DMS53 (cell line): ENCODE results near the gene MED16.

Experiments
- DNase-seq: peaks from one replicate; lab custom pipeline; 2025; lab: John Stamatoyannopoulos, UW

The MED16 gene

GRCh38 chr19:892894-893689 is at the start of gene MED16, which contains the start of gene RNU6-9:
TSS of gene MED16 (minus strand) at chr19:893187. CDS start at chr19:891131, 2,056 bp downstream.
TSS of gene RNU6-9 (plus strand) at chr19:893484.
- DNase-seq, result peak; percentile 95

GRCh38 chr19:942133-942645 is 49.2 kb upstream of the MED16 start:
- no peak for DNase-seq

- DNase-seq, result no peak
Measured at GRCh38 chr19:941292-942132, 48.5 kb upstream of the MED16 start.

GRCh38 chr19:940591-941291 is 47.8 kb upstream of the MED16 start:
- DNase-seq, result peak; percentile 78

GRCh38 chr19:939922-940321 is 46.9 kb upstream of the MED16 start:
- DNase-seq, result no peak

- DNase-seq, result no peak
Measured at GRCh38 chr19:939439-939838, 46.5 kb upstream of the MED16 start.

- DNase-seq, result no peak
Measured at GRCh38 chr19:938233-938923, 45.4 kb upstream of the MED16 start.

- peak; percentile 39 for DNase-seq
Measured at GRCh38 chr19:937259-937694, 44.3 kb upstream of the MED16 start.

GRCh38 chr19:936175-936546 is 43.2 kb upstream of the MED16 start:
- DNase-seq, result no peak

- peak; percentile 96 for DNase-seq
Measured at GRCh38 chr19:934865-935479, 42.0 kb upstream of the MED16 start.

GRCh38 chr19:934197-934840 is 41.3 kb upstream of the MED16 start:
- peak; percentile 70 for DNase-seq

GRCh38 chr19:933553-933882 is 40.5 kb upstream of the MED16 start:
- no peak for DNase-seq

GRCh38 chr19:932648-933552 is 39.9 kb upstream of the MED16 start:
- peak; percentile 23 for DNase-seq

GRCh38 chr19:931860-932647 is 39.1 kb upstream of the MED16 start:
- DNase-seq, result no peak

- no peak for DNase-seq
Measured at GRCh38 chr19:929891-930258, 36.9 kb upstream of the MED16 start.

- no peak for DNase-seq
Measured at GRCh38 chr19:929203-929890, 36.4 kb upstream of the MED16 start.

GRCh38 chr19:928471-929202 is 35.6 kb upstream of the MED16 start:
- DNase-seq, result no peak
